WERI-Rb-1 (cell line): ENCODE results near the gene CAPN5.

Experiments
- DNase-seq: peaks from one replicate; pipeline ENCODE4 v3.0.0-alpha.2; 2020
- H3K27ac ChIP-seq: fragments of 250-450 bp; sonication (Bioruptor Pico); 2 replicates; pipeline ENCODE4 v1.5.1; 2020; ENCODE audit warnings: mild to moderate bottlenecking, moderate library complexity
- H3K27me3 ChIP-seq: fragments of 250-450 bp; sonication (Bioruptor Pico); 2 replicates; pipeline ENCODE4 v1.5.1; 2021; ENCODE audit warnings: mild to moderate bottlenecking, low read depth, moderate library complexity; ENCODE audit not compliant: insufficient read depth, severe bottlenecking
- H3K36me3 ChIP-seq: fragments of 250-450 bp; sonication (Bioruptor Pico); 2 replicates; pipeline ENCODE4 v1.5.1; 2020; ENCODE audit warnings: mild to moderate bottlenecking, moderate library complexity
- H3K4me3 ChIP-seq: 2 replicates; pipeline ENCODE4 v1.5.1; 2011; ENCODE audit warnings: low read depth, mild to moderate bottlenecking, control low read depth, low read length
- H3K9me3 ChIP-seq: fragments of 250-450 bp; sonication (Bioruptor Pico); 2 replicates; pipeline ENCODE4 v1.5.1; 2021; ENCODE audit warnings: mild to moderate bottlenecking, moderate library complexity; ENCODE audit not compliant: severe bottlenecking
- TF ChIP-seq, protein P1 (sequence below): IDR thresholded peaks from 2 replicates; pipeline ENCODE4 v1.5.1; 2011; ENCODE audit warnings: low read depth, mild to moderate bottlenecking, control low read depth, inconsistent platforms, low read length

The CAPN5 gene

DNA sequence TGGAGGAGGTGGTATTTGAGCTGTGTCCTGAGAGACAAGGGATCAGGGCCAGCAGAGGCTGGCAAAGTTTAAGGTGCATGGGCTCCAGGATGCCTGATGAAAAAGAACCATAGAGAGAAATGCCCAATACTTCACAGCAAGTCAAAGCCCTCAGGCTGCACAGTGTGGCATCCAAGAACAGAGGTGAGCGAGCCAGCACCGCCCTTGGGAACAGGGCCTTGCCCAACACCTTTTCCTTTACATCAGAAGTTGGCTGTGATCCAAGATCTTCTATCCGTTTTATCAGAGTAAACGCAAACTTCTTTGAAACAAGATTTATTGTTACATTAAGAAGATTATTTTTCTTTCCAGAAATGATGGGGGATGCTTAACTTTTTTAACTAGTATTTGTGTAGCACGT, 31.2 kb upstream of the CAPN5 start:
- Histone ChIP-seq H3K36me3 (no peaks in the 10 kb centered on the region), H3K27me3 (no peaks in the 10 kb centered on the region), H3K4me3 (no peak overlapping the region), H3K9me3 (no peaks in the 10 kb centered on the region), H3K27ac (no peak overlapping the region)
- no peak for DNase-seq
- TF ChIP-seq, protein P1, sequence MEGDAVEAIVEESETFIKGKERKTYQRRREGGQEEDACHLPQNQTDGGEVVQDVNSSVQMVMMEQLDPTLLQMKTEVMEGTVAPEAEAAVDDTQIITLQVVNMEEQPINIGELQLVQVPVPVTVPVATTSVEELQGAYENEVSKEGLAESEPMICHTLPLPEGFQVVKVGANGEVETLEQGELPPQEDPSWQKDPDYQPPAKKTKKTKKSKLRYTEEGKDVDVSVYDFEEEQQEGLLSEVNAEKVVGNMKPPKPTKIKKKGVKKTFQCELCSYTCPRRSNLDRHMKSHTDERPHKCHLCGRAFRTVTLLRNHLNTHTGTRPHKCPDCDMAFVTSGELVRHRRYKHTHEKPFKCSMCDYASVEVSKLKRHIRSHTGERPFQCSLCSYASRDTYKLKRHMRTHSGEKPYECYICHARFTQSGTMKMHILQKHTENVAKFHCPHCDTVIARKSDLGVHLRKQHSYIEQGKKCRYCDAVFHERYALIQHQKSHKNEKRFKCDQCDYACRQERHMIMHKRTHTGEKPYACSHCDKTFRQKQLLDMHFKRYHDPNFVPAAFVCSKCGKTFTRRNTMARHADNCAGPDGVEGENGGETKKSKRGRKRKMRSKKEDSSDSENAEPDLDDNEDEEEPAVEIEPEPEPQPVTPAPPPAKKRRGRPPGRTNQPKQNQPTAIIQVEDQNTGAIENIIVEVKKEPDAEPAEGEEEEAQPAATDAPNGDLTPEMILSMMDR, result no peak

DNA sequence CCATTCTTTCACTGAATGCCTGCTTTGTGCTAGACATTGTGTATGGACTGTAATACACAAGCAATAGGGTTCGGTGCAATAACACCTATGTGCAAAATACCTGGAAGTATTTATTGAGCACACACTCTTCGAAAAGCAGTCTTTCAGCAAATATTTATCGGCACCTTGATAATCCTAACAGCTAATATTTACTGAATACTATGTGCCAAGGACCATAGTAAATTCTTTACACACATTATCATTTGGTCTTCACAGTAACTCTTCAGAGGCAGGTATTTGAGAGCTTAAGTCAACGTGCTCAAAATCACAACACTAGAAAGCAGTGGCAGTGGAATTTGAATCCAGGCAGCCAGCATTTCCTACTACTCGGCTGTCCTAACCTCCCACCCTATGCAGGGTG, 30.4 kb upstream of the CAPN5 start:
- TF ChIP-seq, protein P1, result no peak

DNA sequence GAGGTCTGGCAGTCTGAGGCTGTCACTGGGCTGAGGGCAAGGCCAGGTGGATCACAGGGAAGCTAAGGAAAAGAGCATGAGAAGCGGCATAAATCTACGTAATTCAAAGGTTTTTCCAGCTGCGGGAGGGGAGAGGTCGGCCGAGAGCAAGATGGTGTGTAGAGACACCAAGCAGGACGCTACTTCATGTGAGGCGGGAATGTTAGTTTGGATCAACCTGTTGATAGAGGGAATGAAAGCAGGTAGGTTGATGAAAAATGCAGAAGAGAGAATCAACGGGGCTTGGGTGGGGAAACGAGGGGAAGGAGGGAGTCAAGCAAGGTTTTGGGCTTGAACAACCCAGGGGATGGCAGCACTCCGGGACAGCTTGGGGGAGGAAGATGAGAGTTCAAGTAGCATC, 29.7 kb upstream of the CAPN5 start:
- H3K27ac ChIP-seq, result no peak overlapping the region
- no peak for DNase-seq
- no peaks in the 10 kb centered on the region for H3K27me3 ChIP-seq
- H3K4me3 ChIP-seq, result no peak overlapping the region
- H3K36me3 ChIP-seq, result no peaks in the 10 kb centered on the region
- TF ChIP-seq, protein P1, result no peak
- no peaks in the 10 kb centered on the region for H3K9me3 ChIP-seq

More for the DNA sequence above, 30.4 kb upstream of the CAPN5 start:
- Histone ChIP-seq H3K4me3 (no peak overlapping the region), H3K27me3 (no peaks in the 10 kb centered on the region), H3K9me3 (no peaks in the 10 kb centered on the region), H3K27ac (no peak overlapping the region), H3K36me3 (no peaks in the 10 kb centered on the region)
- DNase-seq, result no peak

DNA sequence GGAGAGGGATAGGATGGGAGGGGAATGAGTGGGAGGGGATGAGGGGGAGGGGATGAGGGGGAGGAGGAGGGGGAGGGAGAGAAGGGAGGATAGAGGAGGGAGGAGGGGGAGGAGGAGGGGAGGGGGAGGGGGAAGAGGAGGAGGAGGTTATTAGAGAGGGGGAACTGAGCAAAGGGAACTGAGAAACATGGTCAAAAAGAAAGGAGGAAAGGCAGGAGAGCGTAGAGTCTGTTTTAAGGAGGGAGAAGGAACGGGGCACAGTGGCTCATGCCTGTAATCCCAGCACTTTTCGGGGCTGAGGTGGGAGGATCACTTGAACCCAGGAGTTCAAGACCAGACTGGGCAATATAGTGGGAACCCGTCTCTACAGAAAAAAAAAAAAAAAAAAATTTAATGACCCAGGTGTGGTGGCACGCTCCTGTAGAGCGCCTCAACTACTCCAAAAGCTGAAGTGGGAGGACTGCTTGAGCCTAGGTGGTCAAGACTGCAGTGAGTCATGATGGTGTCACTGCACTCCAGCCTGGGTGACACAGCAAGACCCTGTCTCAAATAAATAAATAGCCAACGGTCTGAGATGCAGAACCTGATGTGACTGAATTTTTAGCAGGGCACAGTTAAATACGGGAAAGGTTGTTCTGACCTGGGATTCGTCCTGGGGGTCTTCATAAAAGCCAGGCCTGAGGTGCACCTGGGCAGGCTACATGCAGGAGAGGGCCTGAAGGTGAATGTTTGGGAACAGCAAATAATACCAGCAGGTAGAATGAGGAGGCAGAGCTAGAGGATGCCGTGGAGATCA, 28.5 kb upstream of the CAPN5 start:
- no peak overlapping the region for H3K4me3 ChIP-seq

DNA sequence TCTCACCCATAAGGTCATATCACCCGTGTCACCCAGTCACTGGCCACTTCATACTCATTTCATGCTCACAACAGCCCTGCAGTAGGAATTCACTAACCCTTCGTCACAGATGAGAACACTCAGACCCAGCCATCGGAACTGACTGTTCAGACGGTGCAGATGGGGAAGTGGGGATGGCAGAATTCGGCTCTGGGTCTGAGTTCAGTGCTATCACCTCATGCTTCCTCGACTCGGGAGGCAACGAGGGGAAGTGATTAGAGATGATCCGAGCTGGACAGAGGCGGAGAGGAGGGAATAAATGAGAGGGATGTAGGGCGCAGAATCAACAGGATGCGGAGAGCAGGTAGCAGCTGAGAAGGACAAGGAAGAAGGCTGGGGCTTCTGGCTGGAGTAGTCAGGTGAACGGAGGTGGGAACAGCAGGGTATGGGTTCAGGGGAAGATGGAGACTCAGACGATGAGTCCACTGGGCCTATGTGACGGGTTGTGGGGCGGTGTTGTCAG, 27.9 kb upstream of the CAPN5 start:
- Histone ChIP-seq H3K9me3 (no peaks in the 10 kb centered on the region), H3K36me3 (no peaks in the 10 kb centered on the region), H3K27ac (no peak overlapping the region), H3K27me3 (no peaks in the 10 kb centered on the region), H3K4me3 (no peak overlapping the region)
- DNase-seq, result no peak
- TF ChIP-seq, protein P1, result no peak

More for the DNA sequence above, 28.5 kb upstream of the CAPN5 start:
- no peaks in the 10 kb centered on the region for H3K36me3 ChIP-seq
- no peaks in the 10 kb centered on the region for H3K9me3 ChIP-seq
- no peak for DNase-seq
- no peaks in the 10 kb centered on the region for H3K27me3 ChIP-seq
- H3K27ac ChIP-seq, result no peak overlapping the region
- TF ChIP-seq, protein P1, result no peak
